Measurements from ENCODE around the gene KRTAP4-5.

DNA sequence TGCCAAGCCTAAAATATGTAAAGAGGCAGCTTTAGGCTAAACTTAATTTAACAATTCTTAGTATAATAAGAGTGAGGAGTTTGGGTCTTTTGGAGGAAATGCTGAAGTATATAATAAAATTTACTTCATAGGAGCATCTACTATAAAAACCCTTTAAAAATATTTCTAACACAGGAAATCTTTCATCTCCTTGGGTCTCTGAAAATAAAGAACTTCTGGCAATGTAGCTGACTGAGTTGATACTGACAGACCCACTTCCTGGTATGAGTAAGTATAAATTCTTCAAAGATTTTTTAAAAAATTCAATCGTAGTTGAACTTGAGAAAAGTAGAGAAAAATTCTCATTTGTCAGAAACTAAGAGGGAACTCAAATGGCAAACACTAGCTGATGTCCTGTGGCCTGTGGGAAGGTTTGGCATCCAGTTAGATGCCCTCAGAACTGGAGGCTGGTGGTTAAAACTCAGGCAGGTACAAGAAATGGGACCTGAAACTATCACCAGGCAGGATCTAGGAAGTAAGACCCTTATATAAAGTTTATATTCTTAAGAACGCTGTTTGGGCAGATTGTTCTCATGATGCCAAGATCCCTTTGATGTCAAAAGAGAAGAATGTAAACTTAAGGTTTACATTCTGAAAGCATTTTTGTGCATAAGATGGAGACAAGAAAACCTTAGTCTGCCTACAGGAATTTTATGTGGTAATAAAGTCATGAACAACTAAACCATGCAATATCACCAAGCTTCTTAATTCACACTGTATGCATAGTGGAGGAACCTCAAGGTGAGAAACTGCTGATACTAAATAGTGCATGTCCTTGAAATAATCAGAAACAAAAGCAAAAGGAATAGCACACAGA is 15.5 kb downstream of the KRTAP4-5 start:
- TF ChIP-seq, protein P1, sequence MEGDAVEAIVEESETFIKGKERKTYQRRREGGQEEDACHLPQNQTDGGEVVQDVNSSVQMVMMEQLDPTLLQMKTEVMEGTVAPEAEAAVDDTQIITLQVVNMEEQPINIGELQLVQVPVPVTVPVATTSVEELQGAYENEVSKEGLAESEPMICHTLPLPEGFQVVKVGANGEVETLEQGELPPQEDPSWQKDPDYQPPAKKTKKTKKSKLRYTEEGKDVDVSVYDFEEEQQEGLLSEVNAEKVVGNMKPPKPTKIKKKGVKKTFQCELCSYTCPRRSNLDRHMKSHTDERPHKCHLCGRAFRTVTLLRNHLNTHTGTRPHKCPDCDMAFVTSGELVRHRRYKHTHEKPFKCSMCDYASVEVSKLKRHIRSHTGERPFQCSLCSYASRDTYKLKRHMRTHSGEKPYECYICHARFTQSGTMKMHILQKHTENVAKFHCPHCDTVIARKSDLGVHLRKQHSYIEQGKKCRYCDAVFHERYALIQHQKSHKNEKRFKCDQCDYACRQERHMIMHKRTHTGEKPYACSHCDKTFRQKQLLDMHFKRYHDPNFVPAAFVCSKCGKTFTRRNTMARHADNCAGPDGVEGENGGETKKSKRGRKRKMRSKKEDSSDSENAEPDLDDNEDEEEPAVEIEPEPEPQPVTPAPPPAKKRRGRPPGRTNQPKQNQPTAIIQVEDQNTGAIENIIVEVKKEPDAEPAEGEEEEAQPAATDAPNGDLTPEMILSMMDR (conservative IDR thresholded peaks at IDR 0.05; ENCODE audit: low read depth in 2 of 2), result no peak
- TF ChIP-seq, protein P2, sequence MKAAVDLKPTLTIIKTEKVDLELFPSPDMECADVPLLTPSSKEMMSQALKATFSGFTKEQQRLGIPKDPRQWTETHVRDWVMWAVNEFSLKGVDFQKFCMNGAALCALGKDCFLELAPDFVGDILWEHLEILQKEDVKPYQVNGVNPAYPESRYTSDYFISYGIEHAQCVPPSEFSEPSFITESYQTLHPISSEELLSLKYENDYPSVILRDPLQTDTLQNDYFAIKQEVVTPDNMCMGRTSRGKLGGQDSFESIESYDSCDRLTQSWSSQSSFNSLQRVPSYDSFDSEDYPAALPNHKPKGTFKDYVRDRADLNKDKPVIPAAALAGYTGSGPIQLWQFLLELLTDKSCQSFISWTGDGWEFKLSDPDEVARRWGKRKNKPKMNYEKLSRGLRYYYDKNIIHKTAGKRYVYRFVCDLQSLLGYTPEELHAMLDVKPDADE (IDR thresholded peaks at IDR 0.05), result no peak
- no peak for TF ChIP-seq CREB1 (CRISPR knock-in tag; IDR thresholded peaks at IDR 0.05; ENCODE audit: low read depth)
- TF ChIP-seq EZH2 (IDR thresholded peaks at IDR 0.05; ENCODE audit: low read depth, unreplicated experiment), result no peak
- TF ChIP-seq, protein P3, sequence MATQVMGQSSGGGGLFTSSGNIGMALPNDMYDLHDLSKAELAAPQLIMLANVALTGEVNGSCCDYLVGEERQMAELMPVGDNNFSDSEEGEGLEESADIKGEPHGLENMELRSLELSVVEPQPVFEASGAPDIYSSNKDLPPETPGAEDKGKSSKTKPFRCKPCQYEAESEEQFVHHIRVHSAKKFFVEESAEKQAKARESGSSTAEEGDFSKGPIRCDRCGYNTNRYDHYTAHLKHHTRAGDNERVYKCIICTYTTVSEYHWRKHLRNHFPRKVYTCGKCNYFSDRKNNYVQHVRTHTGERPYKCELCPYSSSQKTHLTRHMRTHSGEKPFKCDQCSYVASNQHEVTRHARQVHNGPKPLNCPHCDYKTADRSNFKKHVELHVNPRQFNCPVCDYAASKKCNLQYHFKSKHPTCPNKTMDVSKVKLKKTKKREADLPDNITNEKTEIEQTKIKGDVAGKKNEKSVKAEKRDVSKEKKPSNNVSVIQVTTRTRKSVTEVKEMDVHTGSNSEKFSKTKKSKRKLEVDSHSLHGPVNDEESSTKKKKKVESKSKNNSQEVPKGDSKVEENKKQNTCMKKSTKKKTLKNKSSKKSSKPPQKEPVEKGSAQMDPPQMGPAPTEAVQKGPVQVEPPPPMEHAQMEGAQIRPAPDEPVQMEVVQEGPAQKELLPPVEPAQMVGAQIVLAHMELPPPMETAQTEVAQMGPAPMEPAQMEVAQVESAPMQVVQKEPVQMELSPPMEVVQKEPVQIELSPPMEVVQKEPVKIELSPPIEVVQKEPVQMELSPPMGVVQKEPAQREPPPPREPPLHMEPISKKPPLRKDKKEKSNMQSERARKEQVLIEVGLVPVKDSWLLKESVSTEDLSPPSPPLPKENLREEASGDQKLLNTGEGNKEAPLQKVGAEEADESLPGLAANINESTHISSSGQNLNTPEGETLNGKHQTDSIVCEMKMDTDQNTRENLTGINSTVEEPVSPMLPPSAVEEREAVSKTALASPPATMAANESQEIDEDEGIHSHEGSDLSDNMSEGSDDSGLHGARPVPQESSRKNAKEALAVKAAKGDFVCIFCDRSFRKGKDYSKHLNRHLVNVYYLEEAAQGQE (IDR thresholded peaks at IDR 0.05; ENCODE audit: unreplicated experiment), result no peak
- TF ChIP-seq EZH2phosphoT487 (IDR thresholded peaks at IDR 0.05; ENCODE audit: unreplicated experiment), result no peak
- no peak for TF ChIP-seq POLR2AphosphoS5 (IDR thresholded peaks at IDR 0.05; ENCODE audit: low read depth)
- no peak for TF ChIP-seq ZNF114 (CRISPR knock-in tag; IDR thresholded peaks at IDR 0.05)
